Colon (tissue), 2 donors: ENCODE measurements around the gene IGLL1.
"Not testable (repeated sequence)": the region's sequence is repeated elsewhere in the genome, so short reads cannot be mapped to it uniquely, and the experiment has no call there.

Experiments
- FAIRE-seq: peaks from 2 replicates; lab custom pipeline; 2012; peaks lifted over from hg19 to GRCh38; lab: Jason Lieb, UNC
- donor health status: control.
- donor health status: control.

Gene IGLL1

DNA sequence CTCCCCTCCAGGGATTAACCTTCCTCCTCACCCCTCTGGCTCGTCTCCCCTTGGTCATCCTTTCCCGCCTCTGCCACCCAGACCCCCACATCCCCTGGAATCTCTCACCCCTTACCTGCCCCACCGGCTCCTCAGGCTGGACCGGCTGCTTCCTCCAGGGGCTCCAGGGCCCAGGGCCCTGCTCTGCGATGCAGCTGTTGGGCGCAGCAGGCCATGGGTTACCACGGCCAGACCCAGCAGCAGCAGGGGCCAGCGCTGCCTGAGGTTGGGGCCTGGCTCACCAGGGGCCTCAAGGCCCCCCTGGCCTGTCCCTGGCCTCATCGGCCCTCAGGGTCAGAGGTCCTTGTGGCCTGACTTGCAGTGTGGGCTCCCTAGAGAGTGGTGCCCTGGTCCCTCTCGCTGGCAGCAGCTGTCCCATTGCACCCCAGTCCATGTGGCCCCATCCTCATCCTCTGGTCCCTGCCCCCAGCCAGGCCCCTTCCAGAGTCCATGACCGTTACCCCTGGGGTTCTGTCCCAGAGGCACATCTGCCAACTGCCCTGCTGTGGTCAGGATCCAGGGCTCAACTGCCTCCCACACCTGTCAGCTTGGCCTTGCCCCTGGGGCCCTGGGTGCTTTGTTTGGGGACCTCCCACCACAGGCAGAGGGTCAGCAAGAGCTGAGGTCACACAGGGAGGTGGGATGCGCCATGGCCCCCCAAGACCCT, at the start of gene IGLL1:
TSS of gene IGLL1 (minus strand) at position 421 of the 706 bp plus-strand sequence. CDS start at position 321, 100 bp downstream.
- FAIRE-seq: no peak

DNA sequence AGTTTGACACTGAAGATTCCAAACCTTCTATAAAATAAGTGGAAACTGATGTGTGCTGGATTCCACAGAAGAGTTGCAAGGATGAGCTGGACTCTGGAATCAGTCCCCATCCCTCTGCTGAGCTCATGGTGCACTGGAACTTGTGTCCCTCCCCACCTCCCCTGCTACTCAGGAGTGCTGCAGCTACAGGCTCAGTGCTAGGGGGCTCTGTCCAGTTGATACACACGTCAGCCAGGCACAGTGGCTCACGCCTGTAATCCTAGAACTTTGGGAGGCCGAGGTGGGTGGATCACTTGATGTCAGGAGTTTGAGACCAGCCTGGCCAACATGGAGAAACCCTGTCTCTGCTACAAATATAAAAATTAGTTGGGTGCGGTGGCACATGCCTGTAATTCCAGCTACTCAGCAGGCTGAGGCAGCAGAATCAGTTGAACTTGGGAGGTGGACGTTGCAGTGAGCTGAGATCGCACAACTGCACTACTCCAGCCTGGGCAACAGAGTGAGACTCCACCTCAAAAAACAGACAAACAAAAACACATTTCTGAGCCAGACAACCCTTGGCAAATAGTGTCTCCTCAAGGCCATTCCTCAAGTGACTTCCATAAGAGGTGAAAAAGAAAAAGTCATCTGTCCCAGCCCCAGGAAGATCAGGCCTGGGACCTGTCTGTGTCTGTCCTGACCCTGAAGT, 48.1 kb upstream of the IGLL1 start:
- not testable (repeated sequence) for FAIRE-seq

DNA sequence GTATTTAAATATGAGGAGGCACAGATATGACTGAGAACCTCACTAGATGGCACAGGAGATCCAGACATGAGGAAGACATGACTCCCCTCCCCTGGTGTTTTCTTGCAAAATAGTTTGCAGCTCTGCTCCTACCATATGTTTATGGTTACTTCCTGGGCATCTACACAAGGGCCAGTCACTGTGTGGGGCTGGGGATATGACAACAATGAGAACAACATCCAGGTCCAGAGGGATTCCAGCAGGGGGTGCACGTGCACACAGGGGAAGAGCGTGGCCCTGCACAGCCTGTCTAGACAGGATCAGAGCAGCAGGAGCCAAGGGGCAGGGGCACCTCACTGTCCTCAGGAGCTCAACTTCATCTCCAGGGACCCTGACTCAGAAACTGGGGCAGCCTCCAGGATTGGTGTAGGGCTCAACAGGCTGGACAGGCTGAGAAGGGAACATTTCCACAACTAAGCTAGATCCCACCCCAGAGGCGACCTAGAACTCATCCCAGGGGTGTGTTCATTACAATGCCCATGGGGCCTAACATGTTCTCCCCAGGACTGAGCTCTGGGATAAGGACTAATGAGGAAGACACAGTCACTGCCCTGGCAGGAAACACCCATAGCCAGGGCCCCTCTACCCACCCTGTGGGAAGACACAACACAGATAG, 47.4 kb upstream of the IGLL1 start:
- FAIRE-seq: not testable (repeated sequence)

DNA sequence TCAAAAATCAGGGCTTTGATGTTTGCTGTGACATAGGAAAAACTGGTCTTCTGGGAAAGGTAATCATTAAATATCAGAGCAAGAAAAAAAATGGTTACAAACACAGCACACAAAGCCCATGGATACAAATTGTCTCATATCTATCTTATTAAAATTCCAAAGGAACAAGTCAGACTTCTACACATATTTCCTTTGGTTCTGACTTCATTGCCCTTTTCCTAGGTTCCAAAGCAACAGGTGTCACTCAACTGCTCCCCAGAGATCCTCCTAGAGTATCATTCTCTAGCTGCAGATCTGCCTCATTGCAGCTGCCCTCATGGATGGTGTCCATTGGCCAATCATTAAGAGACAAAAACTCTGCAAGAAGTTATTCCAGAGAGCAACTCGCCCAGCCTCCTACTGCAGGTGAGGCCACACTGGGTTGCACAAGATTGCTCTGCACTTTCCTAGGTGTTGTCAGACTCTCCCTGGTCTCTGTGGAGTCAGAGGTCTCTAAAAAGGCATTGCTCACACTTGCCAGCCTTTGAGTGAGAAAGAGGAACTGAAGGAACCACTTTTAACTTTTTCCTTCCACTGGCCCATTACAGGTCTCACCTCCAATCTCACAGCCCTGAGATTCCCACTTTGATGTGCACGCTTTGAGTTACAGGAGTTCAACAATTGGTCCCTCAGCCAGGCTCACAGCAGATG, 46.3 kb upstream of the IGLL1 start:
- FAIRE-seq: no peak

- no peak for FAIRE-seq
Measured at GRCh38 chr22:23622634-23623033, 42.5 kb upstream of the IGLL1 start.

DNA sequence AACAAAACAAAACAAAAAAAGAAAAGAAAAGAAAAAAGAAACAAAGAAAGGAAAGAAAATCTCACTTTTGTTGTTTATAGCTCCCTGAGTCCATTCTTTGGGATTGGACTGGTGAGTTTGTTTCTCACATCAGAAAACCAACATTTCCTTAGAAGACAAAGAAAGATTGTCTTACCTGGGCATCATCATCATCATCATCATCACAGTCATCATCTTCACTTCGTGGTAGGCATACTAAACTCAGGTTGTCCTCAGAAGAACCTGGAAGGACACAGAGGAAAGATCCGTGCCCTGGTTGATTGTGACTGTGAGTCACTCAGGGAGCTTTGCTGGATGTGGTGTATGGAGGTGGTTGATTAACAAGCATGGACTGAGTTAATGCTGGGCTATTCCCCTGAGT, 41.8 kb upstream of the IGLL1 start:
- FAIRE-seq: not testable (repeated sequence)

- FAIRE-seq: no peak
Measured at GRCh38 chr22:23621082-23621780, 41.1 kb upstream of the IGLL1 start.

GRCh38 chr22:23613193-23613972, 33.3 kb upstream of the IGLL1 start:
- no peak for FAIRE-seq

DNA sequence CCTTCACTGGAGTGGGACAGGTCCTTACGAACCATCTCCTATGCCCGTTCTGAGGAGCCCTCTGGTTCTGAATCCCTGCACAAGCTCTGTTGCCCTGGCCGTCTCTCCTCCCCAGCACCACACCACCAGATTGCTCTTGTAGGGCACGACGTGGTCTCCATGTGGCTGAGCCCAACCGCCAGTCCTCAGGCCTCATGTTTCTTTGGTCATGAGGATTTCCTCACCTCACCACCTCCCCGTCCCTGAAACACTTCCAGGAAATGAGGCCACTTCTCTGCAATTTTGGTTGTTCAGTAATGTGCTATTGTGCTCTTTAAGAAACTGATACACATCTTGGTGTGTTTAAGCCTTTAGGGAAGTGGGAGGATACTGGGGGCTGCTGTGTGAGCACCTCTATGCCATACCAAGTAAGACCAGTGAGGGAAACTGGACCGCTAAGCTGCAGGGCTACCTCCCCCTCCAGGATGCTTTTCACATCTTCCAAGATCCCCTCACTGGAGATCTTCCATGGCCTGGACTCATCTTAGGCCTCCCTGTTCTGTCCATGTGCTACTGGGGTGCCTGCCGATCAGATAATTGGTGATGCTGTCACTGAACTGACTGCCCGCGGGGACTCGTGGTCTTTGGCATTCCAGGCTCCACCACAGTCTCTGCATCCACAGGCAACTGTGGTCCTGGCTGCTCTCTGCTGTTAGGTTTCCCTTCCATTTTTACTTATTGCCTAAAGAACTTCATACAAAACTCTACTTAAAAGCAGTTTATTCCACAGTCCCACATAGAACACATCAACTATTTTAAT, 30.1 kb upstream of the IGLL1 start:
- no peak for FAIRE-seq

- no peak for FAIRE-seq
Measured at GRCh38 chr22:23608583-23608982, 28.5 kb upstream of the IGLL1 start.

- FAIRE-seq: no peak
Measured at GRCh38 chr22:23606204-23607131, 26.4 kb upstream of the IGLL1 start.

DNA sequence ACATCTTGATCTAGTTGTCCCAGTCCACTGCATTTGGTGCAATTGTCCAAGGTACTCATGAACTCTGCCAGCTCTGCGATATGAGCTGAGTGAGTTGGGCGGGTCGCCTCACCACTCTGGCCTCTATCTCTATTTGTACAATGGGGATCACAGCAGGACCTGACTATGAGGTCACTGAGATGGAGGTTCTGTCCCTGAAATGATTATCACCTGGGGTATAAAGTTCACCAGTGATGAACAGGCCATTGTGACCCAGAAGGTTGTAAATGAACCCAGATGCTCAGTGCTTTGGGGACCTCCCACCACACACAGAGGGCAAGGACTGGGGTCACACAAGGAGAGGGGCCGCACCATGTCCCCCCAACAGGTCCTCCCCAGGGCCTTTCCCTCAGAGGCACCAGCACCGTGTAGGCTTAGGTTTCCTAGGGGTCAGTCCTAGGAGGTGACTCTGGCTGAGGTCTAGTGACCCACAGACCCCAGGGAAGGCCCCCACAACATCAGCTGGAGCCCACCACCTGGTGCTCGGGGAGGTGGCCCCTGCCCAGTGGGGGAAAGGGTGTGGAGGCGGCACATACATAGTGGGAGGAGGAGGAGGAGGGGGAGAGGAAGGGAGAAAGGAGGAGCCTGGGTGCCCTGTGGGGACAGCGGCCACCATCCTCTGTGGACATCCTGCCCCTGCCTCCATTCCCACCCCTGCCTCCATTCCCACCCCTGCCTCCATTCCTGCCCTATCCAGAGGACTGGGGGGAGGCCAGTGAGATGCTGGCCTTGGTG, 25.0 kb upstream of the IGLL1 start:
- FAIRE-seq: no peak

DNA sequence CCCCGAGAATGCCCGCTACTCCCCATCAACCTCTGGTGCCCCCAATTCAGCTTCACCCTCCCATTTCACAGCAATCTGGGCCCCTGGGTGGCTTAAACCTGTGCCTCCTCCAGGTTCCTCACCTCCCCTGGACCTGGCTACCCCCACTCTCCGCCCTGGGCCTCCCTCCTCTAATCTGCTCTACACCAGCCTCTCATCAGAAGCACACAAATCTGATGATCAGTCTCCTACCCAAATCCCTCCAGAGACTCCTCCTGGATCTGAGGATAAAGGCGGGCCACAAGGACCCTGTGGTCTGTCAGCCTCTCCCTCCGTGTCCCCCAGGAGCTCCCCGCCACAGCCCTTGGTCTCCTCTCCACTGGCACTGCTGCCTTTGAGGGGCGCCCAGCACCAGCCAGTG, 23.2 kb upstream of the IGLL1 start:
- FAIRE-seq: no peak

DNA sequence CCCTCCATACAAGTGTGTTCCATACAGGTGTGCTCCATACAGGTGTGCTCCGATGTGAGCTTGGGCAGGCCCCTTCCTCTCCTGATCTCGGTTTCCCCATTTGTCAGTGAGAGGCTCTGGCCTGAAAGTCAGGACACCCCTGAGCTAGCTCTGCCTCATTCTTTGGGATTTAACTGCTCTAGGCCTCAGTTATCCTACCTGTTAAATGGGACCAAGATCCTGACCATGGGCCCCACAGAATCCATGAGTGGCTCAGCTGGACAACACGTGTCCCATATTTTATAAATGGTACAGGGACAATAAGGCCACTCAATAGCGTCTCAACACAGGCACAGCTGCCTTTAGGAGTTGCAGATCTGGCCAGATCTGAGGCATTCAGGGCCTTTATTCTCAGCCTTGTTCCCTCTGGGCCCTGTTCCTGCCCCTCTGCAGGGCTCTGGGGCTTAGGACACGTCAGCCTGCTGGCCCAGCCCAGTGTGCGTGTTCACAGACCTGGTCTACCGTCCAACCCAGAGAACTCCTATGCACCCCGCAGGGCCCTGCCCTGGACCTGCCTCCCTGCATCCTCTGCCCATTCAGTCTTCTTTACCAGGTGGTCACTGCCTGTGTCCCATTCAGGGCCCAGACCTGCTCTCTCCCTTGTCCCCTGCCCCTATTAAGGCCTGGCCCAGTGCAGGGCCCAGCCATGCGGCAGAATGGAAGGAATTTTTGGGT, 18.9 kb upstream of the IGLL1 start:
- no peak for FAIRE-seq

DNA sequence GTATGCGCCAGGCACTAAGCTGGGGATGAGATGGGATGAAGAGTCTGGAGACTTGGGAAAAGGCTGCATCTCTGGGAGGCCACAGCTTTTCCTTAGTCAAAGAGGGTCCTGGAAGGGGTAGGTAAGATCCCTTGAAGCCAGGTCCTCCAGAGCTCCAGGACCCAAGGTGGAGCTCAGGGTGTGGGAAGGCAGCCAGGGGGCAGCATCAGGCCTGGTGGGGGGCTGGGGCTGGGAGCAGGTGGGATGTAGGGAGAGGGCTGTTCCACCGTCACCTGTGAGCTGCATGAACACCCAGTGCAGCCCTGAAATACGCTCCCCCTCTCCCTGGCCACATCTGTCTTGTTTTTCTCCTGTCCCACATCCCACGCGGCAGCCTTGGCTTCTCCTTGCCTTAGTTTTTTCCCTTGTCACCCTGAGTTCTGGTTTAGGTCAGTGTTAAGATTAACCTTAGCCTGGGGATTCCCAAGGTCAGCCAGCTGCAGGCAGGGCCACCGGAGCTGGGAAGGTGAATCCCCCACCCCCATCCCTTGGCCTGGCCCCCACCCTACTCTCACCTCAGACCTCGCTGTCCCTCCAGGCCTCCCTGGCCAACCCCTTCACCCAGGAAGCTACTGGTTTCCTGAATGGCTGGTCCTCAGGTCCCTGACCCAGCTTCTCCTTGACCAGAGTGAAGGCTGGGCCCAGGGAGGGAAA, 17.6 kb upstream of the IGLL1 start:
- FAIRE-seq: not testable (repeated sequence)

DNA sequence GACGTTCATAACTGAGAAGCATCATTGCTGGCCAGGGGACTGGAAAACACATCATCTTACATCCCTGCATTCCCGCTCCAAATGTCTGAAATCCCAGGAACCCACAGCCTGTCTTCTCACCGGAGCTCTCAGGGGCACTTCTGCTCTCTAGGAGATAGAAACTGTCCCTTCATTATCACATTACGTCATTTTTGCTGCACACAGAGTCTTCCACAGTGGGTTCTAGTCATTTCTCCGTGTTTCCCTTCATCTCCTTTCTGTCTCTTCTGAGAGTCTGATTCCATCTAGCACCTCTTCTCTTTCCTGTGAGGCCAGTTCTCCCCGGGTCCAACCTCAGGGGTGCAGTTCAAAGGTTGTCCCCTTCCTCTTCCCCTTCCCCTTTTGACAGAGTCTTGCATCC, 15.8 kb upstream of the IGLL1 start:
- FAIRE-seq: not testable (repeated sequence)

DNA sequence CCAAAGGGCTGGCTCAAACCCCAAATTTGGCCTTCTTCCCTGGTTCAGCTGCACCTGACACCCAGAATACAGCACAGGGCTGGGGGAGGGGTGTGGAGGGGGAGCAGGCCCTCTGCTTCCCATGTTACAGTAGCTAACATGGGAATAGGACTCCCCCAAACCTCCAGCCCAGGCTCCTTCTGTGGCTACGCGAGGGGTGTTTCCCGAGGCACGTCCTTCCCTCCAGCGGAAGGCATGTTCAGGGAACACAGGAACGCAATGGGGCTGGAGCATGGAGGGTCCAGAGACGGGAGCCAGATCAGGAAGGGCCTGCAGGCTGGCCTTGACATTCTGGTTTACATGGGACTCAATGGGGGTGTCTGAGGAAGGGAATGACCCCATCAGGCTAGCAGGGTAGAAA, 11.8 kb upstream of the IGLL1 start:
- no peak for FAIRE-seq
